ENCODE measurements around the gene MRPL50.

DNA sequence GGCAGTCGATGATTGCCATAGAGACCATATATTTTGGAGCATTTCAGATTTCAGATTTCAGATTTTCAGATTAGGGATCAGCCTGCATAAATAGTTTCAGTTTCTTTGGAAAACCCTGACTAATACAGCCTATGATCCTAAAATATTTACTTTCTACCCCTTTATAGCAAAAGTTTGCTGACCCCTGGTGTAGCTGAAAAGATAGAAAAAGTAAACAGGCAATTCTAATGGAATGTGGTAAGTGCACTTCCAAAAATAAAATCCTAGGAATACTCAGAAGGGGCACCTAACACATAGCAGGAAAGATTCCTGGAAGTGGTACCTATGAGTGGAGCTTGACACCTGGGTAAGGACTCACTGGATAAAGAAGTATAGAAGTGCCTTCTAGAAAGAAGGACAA, 48.1 kb downstream of the MRPL50 start:
- TF ChIP-seq, protein P1, sequence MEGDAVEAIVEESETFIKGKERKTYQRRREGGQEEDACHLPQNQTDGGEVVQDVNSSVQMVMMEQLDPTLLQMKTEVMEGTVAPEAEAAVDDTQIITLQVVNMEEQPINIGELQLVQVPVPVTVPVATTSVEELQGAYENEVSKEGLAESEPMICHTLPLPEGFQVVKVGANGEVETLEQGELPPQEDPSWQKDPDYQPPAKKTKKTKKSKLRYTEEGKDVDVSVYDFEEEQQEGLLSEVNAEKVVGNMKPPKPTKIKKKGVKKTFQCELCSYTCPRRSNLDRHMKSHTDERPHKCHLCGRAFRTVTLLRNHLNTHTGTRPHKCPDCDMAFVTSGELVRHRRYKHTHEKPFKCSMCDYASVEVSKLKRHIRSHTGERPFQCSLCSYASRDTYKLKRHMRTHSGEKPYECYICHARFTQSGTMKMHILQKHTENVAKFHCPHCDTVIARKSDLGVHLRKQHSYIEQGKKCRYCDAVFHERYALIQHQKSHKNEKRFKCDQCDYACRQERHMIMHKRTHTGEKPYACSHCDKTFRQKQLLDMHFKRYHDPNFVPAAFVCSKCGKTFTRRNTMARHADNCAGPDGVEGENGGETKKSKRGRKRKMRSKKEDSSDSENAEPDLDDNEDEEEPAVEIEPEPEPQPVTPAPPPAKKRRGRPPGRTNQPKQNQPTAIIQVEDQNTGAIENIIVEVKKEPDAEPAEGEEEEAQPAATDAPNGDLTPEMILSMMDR (IDR thresholded peaks at IDR 0.05): no peak
- TF ChIP-seq EZH2 (IDR thresholded peaks at IDR 0.05; ENCODE audit: borderline replicate concordance, insufficient read depth, low read depth, low read length, poor library complexity, severe bottlenecking): no peak

All from B cell (primary cell).